Spleen (tissue), 11 donors: ENCODE results near the gene CCDC71L. TPM values are rescaled to one million over a fixed set of nuclear protein-coding genes. Genes with fewer than 3 reads are reported as not detected.

Experiments
- DNase-seq: peaks from one replicate; pipeline ENCODE4 v3.0.0-alpha.2; 2020
- H3K27ac ChIP-seq, 8 donors: fragments of 200-600 bp; sonication (generic) in 7 of 8; 1 replicate in 4 of 8; 2 replicates in 4 of 8; pipeline versions ENCODE4 v1.5.0 to v1.8.0; 2016 to 2021; ENCODE audit warnings: inconsistent platforms in 4 of 8, mild to moderate bottlenecking in 4 of 8, moderate library complexity in 1 of 8
- H3K27me3 ChIP-seq, 7 donors: fragments of 200-600 bp; sonication (generic) in 6 of 7; replicated peaks in 1 of 7; 1 replicate in 4 of 7; 2 replicates in 3 of 7; pipeline versions ENCODE4 v1.5.0 to v1.8.0; 2016 to 2021; ENCODE audit warnings: inconsistent platforms in 3 of 7, mild to moderate bottlenecking in 1 of 7
- H3K36me3 ChIP-seq, 6 donors: fragments of 200-600 bp; sonication (generic) in 5 of 6; 1 replicate in 4 of 6; 2 replicates in 2 of 6; pipeline versions ENCODE4 v1.5.0 to v1.8.0; 2016 to 2021; ENCODE audit warnings: inconsistent platforms in 2 of 6
- H3K4me1 ChIP-seq, 6 donors: fragments of 200-600 bp; sonication (generic) in 5 of 6; 1 replicate in 3 of 6; 2 replicates in 3 of 6; pipeline versions ENCODE4 v1.5.0 to v1.8.0; 2016 to 2021; ENCODE audit warnings: inconsistent platforms in 3 of 6
- H3K4me3 ChIP-seq, 8 donors: fragments of 200-600 bp; sonication (generic) in 7 of 8; 1 replicate in 4 of 8; 2 replicates in 4 of 8; pipeline versions ENCODE4 v1.5.0 to v1.8.0; 2016 to 2021; ENCODE audit warnings: inconsistent platforms in 4 of 8, mild to moderate bottlenecking in 4 of 8, moderate library complexity in 2 of 8
- H3K9me3 ChIP-seq, 8 donors: fragments of 200-600 bp; sonication (generic) in 7 of 8; 1 replicate in 4 of 8; 2 replicates in 4 of 8; pipeline versions ENCODE4 v1.5.0 to v1.8.0; 2016 to 2021; ENCODE audit warnings: inconsistent platforms in 4 of 8
- CTCF ChIP-seq, 11 experiments: fragments of 200-600 bp in 7 of 11; fragments of 450-650 bp in 4 of 11; sonication (generic) in 4 of 11; IDR thresholded peaks in 8 of 11; conservative IDR thresholded peaks in 3 of 11; 1 replicate in 7 of 11; 2 replicates in 4 of 11; pipeline versions ENCODE4 v1.4.0 to v1.8.0; 2016 to 2021; ENCODE audit warnings: antibody characterized with exemption in 11 of 11, inconsistent platforms in 4 of 11, mild to moderate bottlenecking in 1 of 11
- POLR2A ChIP-seq, 3 donors: fragments of 450-650 bp; IDR thresholded peaks; one replicate each; pipeline ENCODE4 v1.5.1; 2017; ENCODE audit warnings: antibody characterized with exemption in 3 of 3, mild to moderate bottlenecking in 1 of 3
- POLR2AphosphoS5 ChIP-seq, 3 donors: sonication (generic); formaldehyde crosslinking; IDR thresholded peaks; one replicate each; pipeline ENCODE4 v1.5.1; 2017; ENCODE audit warnings: antibody characterized with exemption in 3 of 3
- WGBS, 5 donors: extraction: QIAGEN DNeasy Blood & Tissue Kit in 3 of 5; methylation state at CpG; one replicate each; pipeline versions ENCODE4 v1.1.5 to v1.1.7; 2013 to 2018; 5-methylcytosine and 5-hydroxymethylcytosine counted together
- intact Hi-C: fragments of 100-400 bp; cut with DNase I; formaldehyde crosslinking; loops from one replicate; pipeline ENCODE4 v1.15.0; 2023; ENCODE audit warnings: low total_unique reads
- polyA plus RNA-seq, 3 donors: library from polyadenylated mRNA; stranded (reverse); fragments of 200-250 nt; gene quantifications; one replicate each; pipeline ENCODE4 v1.2.1, GENCODE V29; 2013
- total RNA-seq, 7 donors: library from RNA; depleted of rRNA in 3 of 7; stranded (reverse); fragments of >200 nt in 3 of 7; fragmentation: NEBNext Ultra II Directional in 4 of 7; extraction: Animal tissue kit (Norgen Biotek cat#: 25700) in 4 of 7; gene quantifications; one replicate each; pipeline versions ENCODE4 v1.1.0 to v1.2.1, GENCODE V29; 2016 to 2021
- donor health status: healthy with polysubstance abuse.
- donor health status: DM: no; HTN: no; CAD: no; lungs with moderate emphysema.
- donor health status: DM: no; HTN: no; CAD: no.
- donor health status: Bipolar disorder and iron deficiency.
- donor health status: healthy.
- donor health status: DM: no; HTN: no; CAD: no.
- donor health status: DM: yes; HTN: yes; CAD: no.

CCDC71L gene
- total and polyA plus RNA-seq, 10 donors = 22.7 to 70.9 (median 36.4) TPM

DNA sequence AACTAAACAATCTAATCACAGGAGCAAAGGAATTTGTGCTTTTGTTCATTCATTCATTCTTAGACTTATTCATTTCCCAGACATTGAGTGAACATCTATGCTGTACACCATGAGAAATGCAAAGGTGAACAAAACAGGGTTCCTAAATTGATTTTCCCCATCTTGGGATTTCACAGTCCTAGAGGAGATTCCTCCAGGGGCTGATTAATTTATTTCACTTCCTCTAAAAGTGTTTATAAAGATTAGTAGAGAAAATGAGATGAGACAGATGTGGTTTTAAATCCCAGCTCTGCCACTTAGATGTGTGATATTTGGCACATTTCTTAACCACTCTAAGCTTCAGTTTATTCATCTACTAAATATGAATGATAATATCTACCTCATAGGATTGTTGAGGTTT is 8.9 kb downstream of the CCDC71L start:
- no peak overlapping the region for H3K27ac ChIP-seq
- DNase-seq = no peak
- no peaks in the 10 kb centered on the region for H3K36me3 ChIP-seq
- TF ChIP-seq POLR2A (IDR thresholded peaks at IDR 0.05) = no peak
- TF ChIP-seq CTCF (IDR thresholded peaks at IDR 0.05 in 8 of 11, conservative IDR thresholded peaks at IDR 0.05 in 3 of 11) = no peak
- no peak for TF ChIP-seq POLR2AphosphoS5 (IDR thresholded peaks at IDR 0.05)
- H3K27me3 ChIP-seq = no peaks in the 10 kb centered on the region
- H3K9me3 ChIP-seq = no peaks in the 10 kb centered on the region
- H3K4me3 ChIP-seq = no peak overlapping the region
- intact Hi-C loops = no loop called here
- H3K4me1 ChIP-seq = peaks cover 2 to 12% (median 6%) of the 10 kb centered on the region in 6 donors

GRCh38 chr7:106646256-106646655 is 14.7 kb downstream of the CCDC71L start:
- intact Hi-C loops = no loop called here
- no peak for TF ChIP-seq POLR2AphosphoS5 (IDR thresholded peaks at IDR 0.05)
- TF ChIP-seq CTCF (IDR thresholded peaks at IDR 0.05 in 8 of 11, conservative IDR thresholded peaks at IDR 0.05 in 3 of 11) = no peak
- TF ChIP-seq POLR2A (IDR thresholded peaks at IDR 0.05) = no peak
- no peaks in the 10 kb centered on the region for H3K36me3 ChIP-seq
- no peaks in the 10 kb centered on the region for H3K4me1 ChIP-seq
- H3K27me3 ChIP-seq = no peaks in the 10 kb centered on the region
- no peak overlapping the region for H3K4me3 ChIP-seq
- H3K27ac ChIP-seq = no peak overlapping the region
- 75 to 100% (median 90%) methylated on average over 1 of the region's 1 CpG for WGBS, 5 donors
- DNase-seq = no peak
- H3K9me3 ChIP-seq = no peaks in the 10 kb centered on the region

DNA sequence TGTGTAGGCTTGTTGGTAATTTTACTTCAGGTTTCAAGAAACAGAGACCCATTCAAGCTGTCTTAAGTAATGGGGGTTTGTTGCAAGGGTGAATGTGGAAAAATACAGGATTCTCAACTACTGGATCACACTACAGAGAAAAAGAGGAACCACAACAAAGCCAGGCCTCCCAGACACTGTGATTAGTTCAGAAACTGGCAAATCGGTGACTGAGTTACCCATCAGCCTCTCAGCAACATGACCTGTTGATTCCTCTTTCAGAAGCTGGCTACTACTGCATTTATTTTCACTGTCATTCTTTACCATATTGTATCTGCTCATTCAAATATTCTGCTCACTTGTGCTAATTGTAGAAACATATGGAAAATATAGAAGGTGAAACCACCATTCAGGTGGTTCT is 16.0 kb downstream of the CCDC71L start:
- Histone ChIP-seq H3K27me3 (no peaks in the 10 kb centered on the region), H3K4me3 (no peak overlapping the region), H3K4me1 (no peaks in the 10 kb centered on the region), H3K9me3 (no peaks in the 10 kb centered on the region), H3K36me3 (no peaks in the 10 kb centered on the region), H3K27ac (no peak overlapping the region)
- 5 to 37% (median 34%) methylated on average over 1 of the region's 1 CpG for WGBS, 5 donors
- intact Hi-C loops = no loop called here
- TF ChIP-seq POLR2AphosphoS5 (IDR thresholded peaks at IDR 0.05) (no peak), POLR2A (IDR thresholded peaks at IDR 0.05) (no peak), CTCF (IDR thresholded peaks at IDR 0.05 in 8 of 11, conservative IDR thresholded peaks at IDR 0.05 in 3 of 11) (no peak)
- no peak for DNase-seq

DNA sequence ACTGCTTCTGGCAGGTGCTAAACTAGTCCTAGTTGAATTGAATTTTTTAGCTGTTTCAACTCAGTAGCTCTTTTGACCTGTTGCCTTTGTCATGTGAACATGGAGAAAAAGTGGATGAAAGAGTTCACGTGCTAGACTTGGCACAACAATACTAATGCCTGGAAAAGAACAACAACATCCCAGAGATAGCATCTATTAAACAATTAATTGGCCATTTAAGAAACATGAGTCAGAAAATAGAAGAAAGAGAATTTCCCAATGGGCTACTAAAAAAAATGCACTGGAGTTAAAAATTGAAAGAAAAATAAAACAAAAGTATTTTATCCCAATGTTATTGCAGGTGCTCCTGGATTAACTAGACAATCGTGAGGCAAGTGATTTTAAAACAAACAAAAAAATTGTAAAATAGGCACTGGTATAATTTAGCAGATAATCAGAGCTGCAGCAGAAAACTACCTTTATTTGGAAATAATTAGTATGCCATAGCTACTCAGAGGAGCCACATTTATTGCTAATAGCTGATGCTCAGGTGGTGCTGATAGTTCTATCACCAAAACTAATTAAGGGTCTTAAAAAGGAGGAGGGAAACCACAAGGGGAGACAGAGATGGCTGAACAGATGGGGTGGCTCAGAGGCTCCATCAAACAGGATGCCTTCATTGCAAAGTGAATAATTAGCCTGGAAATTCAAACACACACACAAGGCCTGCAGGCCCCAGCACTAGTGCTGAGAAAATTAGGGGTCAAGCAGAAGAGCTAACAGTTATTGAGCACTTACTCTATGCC is 17.6 kb downstream of the CCDC71L start:
- H3K36me3 ChIP-seq = no peaks in the 10 kb centered on the region
- H3K4me3 ChIP-seq = no peak overlapping the region
- H3K9me3 ChIP-seq = no peaks in the 10 kb centered on the region
- TF ChIP-seq CTCF (IDR thresholded peaks at IDR 0.05 in 8 of 11, conservative IDR thresholded peaks at IDR 0.05 in 3 of 11) (no peak), POLR2AphosphoS5 (IDR thresholded peaks at IDR 0.05) (no peak), POLR2A (IDR thresholded peaks at IDR 0.05) (no peak)
- intact Hi-C loops = no loop called here
- no peak for DNase-seq
- H3K4me1 ChIP-seq = no peaks in the 10 kb centered on the region
- WGBS, 5 donors = 82 to 91% (median 88%) methylated on average over 2 of the region's 2 CpGs
- H3K27ac ChIP-seq = no peak overlapping the region
- no peaks in the 10 kb centered on the region for H3K27me3 ChIP-seq
